ENCODE data around the gene MICAL2.

DNA sequence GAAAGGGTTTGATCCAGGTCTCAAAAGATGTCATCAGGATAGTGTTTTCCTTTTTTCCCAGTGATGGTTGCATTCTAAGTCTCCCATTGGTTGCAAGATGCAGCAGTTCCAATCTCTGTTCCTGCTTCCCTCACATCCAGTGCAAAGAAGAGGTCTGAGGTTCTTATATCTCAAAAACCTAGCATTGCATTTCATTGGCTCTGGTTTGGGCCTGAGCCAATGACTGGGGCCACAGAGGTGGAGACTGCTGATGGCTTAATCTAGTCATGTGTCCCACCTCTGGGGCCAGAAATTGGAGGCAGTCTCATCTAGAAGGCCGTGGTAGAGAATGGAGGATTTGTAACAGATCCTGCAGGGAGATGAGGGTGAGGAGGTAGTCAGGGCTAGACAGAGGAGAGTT, 13.2 kb upstream of the MICAL2 start:
- TF ChIP-seq CTCF (conservative IDR thresholded peaks at IDR 0.05; ENCODE audit: low read length) = no peak
- TF ChIP-seq EZH2phosphoT487 (IDR thresholded peaks at IDR 0.05; ENCODE audit: borderline replicate concordance, low read depth, low read length) = no peak

Measured in OCI-LY7 (cell line).